Measurements from ENCODE around the gene LRCH1.

LRCH1 gene

DNA sequence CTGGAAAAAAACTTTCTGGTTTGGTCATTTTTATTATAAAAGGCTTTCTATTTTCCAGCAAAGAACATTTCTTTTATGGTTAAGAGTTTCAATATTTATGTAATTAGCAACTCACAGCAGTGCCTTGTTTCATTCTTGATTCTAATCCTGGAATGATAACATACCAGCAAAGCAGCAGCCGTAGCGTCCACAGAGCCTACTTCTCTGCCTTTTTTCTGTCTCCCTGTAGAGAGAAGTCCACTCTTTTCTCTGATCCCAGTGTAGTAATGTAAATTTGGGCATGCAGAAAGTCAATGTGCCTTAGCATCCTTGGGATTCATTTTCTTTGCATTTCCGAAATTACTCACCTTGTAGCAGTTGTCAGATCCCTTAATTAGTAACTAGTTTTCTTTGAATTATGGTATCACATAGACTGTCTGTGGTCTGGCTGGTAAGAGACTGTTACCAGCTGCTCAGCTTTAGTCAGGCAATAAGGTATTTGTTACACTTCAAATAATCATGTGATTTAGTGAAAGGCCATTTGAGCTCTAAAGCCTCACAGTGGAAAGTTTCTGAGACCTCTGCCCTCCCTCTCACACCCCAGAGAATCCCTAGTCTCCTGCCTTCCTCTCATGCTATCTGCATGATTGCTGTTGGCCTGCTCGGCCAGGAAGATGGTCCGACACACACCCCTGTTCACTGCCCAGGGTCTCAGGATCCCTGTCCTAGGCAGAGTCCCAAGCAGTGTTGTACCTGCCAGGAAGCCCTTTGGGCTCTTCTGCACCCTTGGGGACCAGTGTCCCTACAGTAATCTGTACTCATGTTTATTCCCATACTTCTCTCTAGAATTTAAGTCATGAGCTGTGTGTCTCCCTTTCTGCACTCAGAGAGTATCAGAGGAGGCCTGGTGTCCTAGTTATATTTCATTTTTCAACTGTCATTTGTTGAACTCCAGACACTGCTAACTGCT is 86.3 kb downstream of the LRCH1 start:
- no peak for DNase-seq (ENCODE audit: low read depth)

DNA sequence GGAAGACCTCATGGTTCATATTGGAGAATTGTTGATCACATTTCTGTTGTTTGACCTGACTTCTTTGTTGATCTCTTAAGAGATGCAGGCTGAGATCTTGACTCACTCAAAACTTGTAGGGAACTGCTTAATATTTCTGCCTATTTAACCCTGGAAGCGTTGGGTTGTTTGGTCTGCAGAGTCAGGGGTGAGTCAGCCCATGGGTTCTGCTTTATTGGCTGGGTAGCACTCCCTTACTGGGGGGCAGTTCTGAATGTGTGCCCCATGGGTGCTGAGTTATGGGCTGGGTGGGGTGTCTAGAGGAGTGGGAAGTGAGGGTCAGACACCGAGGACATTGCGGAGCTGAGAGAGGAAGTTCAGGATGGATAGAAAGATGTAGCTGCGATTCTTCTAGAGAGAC is 87.9 kb downstream of the LRCH1 start:
- peak; percentile 62 for DNase-seq (ENCODE audit: low read depth)

- no peak for DNase-seq (ENCODE audit: low read depth)
These were observed 88.5 kb downstream of the LRCH1 start for GRCh38 chr13:46641274-46642081.

DNA sequence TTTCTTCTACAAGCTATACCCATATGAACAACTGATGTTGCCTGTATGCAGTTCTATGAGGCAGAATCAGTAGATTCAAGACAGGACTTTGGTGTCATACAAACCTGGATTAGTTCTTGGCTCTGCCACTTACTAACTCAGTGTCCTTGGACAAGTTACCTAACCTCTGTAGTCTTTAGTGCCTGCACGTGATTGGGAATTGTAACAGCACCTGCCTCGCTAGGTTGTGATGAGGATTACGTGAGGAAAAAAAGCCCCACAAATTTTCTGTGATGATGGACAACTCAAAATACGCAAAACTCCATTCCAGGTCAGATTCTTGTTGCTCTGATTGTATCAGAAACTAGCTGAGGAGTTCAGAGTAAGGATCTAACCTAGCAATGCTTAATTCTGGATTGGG is 89.3 kb downstream of the LRCH1 start:
- no peak for DNase-seq (ENCODE audit: low read depth)

GRCh38 chr13:46643165-46643777 is 90.3 kb downstream of the LRCH1 start:
- DNase-seq (ENCODE audit: low read depth) = no peak

DNA sequence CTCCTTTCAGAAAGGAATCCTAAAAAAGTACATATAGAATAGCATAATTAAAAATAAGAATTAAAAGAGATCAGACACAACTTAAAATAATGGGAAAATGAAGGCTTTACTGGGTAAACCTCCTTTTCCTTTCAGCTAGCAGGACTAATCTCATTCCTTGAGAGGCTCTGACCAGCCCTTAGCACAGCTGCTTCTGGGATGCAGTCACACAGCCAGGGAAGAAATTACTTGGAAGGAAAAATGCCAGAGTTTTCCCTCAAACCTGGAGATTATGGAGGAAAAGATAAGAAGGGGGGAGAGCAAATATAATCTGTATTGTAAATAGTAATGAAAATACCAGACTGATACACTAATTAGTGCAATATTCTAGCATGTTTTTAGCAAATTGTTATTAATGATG is 91.8 kb downstream of the LRCH1 start:
- no peak for DNase-seq (ENCODE audit: low read depth)

DNA sequence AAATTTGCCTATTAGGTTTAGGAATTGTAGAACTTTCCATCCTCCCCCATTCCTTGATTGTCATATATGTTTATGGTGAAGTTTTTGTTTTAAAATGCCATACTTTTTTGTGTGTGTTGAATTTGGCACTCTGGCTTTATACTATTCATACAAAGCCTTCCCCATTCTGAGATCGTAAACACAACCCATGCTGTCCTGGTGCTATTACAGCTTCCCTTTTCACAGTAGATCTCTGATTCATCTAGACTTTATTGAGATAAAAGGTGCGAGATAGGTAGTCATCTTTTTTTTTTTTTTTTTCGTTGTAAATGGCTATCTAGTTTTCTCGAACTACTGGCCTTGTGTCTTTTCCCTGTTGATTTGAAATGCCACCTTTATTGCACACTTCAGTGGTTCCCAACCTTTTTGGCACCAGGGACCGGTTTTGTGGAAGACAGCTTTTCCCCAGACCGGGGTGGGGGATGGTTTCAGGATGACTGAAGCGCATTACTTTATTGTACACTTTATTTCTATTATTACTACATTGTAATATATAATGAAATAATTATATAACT is 94.6 kb downstream of the LRCH1 start:
- no peak for DNase-seq (ENCODE audit: low read depth)

DNA sequence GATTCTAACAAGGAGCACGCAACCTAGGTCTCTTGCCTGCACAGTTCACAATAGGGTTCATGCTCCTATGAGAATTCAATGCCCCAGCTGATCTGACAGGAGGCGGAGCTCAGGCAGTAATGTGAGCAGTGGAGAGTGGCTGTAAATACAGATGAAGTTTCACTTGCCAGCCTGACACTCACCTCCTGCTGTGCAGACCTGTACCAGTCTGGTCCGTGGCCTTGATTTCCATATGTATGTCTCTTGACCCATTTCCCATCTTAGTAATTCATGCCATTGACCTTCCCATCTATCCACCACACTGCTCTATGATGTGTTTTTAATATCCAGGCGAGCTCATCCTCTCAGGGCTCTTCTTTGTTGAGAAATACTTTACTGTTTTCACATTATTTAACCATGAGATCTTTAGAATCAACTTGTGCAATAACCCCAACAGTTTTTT is 95.2 kb downstream of the LRCH1 start:
- DNase-seq (ENCODE audit: low read depth) = peak; percentile 29

DNA sequence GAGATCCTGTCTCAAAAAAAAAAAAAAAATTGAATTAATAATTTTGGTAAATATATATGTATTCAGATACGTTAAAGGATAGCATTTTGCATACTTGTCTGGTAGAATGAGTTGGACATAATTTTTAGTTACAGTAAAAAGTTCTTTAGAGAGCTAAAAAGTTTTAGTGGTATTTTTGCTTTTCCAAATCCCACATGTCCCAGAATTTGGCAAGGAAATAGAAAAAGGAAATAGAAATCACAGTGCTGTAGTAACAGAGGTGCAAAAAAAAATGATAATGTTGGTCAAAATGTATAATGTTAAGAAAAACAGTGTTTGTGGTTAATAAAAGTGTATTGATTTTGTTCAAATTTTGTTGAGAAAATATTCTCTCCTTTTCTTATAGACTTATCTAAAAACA is 96.8 kb downstream of the LRCH1 start:
- no peak for DNase-seq (ENCODE audit: low read depth)

DNA sequence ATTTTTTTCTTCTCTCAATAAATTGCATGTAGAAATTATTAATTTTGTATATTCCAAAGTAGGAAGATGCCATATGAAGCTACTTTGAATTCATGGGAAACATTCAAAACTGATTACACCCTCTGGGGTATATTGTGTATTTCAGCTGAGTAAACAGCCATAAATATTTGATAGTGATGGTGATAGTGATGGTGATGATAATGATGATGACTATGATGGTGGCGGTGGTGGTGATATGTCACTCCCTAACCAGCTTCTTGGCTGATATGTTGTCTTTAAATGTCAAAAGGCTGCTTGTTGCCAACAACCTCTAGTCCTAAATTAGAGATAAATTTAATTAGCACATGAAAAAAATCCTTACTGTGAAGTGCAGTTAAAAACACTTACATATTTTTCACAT is 102.0 kb downstream of the LRCH1 start:
- DNase-seq (ENCODE audit: low read depth) = peak; percentile 26

DNA sequence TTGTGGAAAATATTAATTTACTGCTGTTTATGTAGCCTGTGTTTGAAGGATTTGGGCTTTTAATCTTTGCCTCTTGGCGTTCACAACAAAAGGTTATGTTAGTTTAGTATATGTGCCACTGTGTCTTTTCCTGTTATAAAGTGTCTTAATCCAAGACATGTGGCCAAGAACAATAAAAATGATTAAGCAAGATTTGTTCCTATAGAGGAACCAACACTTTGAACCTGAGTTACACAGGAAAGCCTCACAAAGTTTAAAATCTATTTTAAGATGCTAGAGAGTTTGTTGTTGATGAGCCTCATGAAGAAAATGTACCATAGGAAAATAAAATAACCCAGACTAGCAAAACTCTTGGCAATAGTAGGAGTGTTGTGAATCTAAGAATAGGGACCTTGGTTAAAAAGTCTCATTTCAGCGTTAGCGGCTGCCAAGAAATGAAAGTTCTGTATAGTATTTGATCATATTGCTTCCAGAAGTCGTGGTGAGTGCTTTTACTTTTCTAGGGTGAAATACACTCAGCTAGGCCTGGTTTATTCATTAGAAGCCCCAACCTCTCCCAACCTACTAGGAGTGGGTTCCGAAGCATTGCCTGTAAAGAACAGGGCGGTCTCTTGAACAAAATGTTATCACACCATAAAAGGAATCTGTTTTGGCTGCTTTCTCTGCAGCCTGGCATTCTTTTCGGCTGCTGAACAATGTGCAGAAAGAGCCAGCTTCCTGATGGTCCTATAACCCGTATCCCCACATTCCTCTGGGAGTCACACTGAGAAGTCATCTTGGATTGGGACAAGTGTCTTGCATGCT is 102.6 kb downstream of the LRCH1 start:
- peak; percentile 50 for DNase-seq (ENCODE audit: low read depth)

DNA sequence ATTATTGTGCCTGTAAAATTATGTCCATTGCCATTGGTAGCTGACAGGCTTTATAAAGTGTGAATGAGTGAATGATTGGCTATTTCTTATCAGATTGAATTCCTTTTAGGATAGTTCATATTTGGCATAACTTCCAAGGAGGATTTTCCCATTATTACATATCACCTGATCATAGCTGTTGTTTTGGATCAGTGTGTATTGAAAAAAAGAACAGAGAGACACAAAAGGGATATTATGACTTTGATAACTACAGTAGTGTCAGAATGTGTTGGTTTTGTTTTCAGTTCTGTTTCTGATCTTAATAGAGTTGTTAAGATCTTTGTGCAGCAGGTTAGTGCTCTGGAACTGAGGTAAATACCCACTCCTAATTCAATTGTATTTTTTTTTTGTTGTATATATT is 103.8 kb downstream of the LRCH1 start:
- no peak for DNase-seq (ENCODE audit: low read depth)

DNA sequence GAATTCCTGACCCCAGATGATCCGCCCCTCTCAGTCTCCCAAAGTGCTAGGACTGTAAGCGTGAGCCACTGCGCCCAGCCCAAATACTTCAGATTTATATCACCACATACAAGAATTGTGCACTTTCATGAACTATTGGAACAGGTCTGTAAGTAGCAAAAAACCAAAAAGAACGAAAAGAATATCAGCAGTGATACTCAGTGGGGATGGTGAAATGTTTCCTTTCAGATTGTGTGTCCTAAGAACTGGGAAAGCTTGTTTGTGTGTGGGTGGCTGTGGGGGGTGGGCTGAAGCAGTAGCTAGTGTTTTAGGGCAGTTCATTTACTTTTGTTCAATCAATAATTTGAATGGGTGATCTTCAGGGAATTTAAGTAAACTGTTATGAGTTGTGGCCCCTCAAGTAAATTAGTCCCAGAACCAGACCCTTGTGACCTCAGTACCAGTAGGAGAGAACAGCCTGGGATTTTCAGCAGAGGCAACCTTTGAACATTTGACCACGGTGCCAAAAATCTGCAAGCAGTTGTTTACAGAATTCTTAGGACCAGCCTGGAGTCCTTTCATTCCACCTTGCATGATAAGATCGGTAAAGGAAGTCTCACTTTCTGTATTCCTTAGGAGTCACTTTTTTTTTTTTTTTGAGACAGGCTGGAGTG is 106.6 kb downstream of the LRCH1 start:
- no peak for DNase-seq (ENCODE audit: low read depth)

DNA sequence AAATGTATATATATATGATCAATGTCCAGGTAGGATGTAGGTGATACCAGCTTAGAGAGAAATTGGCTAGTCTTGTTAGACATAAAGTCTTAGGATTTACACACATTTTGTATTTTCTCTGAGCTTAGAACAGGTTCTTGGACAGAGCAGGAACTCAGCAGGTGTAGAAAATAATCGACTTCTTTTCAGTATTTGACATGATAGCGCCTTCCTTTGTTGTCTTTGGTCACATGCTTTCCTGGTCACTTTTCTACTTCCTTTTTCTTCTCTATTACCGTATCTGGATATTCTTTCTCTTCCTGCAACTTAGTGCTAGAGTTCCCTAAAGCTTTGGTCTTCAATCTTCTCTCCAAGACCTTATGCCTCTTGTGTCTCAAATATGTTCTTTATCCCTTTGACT is 107.4 kb downstream of the LRCH1 start:
- DNase-seq (ENCODE audit: low read depth) = no peak

- no peak for DNase-seq (ENCODE audit: low read depth)
These were observed 107.9 kb downstream of the LRCH1 start for GRCh38 chr13:46660857-46661256.

DNA sequence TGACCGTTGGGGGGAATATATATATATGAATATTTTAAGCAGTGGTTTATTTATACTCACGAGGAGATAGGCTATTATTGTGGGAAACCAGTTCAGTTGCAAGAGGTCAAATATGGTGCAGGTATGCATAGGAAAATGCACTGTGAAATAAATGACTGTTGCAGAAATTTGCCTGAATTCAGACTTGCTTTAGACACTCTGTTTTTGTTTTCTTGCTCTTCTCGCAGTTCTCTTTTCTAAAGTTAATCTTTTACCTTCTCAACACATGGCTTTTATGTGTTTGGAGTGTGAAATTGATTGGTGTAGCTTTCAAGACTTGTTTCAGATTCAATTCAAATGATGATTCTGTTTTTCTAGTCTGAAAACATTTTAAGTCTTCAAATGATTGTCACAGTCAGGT is 109.7 kb downstream of the LRCH1 start:
- no peak for DNase-seq (ENCODE audit: low read depth)

- DNase-seq (ENCODE audit: low read depth) = peak; percentile 29
These were observed 110.5 kb downstream of the LRCH1 start for GRCh38 chr13:46663206-46664037.

DNA sequence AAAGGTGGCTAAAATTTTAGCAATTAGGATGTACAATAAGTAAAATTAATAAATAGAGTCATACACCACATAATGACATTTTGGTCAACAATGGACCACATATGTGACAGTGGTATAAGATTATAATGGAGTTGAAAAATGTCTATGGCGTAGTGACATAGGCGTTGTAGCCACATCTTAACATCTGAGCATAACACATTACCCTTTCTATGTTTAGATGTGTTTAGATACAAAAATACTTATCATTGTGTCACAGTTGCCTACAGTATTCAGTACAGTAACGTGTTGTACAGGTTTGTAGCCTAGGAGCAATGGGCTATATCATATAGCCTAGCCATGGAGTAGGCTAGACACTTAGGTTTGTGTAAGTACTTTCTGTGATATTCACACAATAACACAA is 111.2 kb downstream of the LRCH1 start:
- no peak for DNase-seq (ENCODE audit: low read depth)

DNA sequence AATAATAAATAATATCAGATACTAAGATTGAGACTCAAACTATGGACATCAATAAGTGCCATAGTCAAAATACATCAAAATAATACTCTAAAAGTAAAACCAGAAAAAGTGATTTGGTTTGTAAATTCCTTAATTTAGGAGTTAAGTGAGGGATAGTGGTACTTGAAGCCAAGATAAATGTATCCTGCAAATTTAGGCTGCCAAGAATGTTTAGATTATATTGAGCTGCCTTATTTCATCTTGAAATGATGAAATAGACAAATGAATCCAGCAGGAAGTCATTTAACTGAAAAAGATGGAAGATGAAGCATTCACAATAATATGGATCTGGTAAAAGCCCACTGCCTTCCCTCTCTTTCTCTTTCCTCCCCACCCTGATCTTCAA is 112.3 kb downstream of the LRCH1 start:
- DNase-seq (ENCODE audit: low read depth) = peak; percentile 30
